ENCODE data around the gene PIGR.

PIGR gene

DNA sequence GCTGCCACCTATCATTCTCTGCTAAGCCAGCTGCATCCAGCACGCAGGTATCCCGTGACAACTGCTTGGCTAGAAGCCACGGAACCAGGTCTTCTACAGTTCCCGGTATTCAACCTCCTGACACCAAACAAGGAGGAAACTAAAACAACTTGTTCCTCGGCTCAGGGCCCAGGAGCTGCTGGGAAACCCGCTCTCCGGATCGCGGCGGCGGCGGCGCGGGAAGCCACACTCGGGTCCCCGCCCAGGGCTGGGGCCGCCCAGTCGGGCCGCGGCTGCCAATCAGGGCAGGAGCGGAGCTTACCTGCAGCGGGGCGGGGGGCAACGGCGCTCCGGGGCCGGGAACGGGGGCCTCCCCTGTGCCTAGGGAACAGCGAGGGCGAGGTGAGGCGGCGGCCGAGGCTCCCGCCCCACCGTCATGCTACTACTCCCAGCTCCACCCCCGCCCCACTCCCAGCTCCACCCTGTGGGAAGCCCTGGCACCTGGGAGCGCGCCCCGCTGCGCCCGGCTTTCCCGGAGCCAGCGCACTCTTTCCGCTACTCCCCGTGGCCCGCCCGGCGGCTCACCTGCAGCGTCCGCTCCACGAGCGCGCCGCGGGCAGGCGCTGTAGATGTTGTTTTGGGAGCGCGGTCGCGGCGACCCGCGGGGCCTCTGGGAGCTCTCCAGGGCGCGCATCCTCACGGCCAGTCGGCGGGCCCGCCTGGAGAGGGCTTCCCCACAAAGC, 36.9 kb downstream of the PIGR start:
- DNase-seq (ENCODE audit: low read depth) = peak; percentile 40

GRCh38 chr1:206908038-206908437, 38.2 kb downstream of the PIGR start:
- DNase-seq (ENCODE audit: low read depth) = no peak

DNA sequence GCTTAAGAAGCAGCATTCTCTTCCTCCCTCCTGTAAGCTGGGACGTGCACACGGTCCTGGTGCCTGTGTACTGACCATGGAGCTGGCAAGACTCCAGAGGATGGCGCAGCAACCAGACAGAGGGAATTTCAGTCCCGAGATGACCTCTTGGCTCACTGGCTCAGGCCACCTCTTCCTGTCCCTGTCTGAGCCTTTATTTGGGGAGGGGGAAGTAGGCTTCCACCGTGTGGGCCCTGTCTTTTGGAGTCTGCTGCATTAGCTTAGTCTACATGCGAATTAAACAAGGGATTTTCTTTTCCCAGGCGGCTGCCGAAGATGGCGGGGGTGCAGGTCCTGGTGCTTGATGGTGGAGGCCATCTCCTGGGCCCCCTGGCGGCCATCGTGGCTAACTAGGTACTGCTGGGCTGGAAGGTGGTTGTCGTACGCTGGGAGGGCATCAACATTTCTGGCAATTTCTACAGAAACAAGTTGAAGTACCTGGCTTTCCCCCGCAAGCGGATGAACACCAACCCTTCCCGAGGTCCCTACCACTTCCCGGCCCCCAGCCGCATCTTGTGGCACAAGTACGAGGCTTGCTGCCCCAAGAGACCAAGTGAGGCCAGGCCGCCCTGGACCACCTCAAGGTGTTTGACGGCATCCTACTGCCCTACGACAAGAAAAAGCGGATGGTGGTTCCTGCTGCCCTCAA, 38.8 kb downstream of the PIGR start:
- DNase-seq (ENCODE audit: low read depth) = no peak

DNA sequence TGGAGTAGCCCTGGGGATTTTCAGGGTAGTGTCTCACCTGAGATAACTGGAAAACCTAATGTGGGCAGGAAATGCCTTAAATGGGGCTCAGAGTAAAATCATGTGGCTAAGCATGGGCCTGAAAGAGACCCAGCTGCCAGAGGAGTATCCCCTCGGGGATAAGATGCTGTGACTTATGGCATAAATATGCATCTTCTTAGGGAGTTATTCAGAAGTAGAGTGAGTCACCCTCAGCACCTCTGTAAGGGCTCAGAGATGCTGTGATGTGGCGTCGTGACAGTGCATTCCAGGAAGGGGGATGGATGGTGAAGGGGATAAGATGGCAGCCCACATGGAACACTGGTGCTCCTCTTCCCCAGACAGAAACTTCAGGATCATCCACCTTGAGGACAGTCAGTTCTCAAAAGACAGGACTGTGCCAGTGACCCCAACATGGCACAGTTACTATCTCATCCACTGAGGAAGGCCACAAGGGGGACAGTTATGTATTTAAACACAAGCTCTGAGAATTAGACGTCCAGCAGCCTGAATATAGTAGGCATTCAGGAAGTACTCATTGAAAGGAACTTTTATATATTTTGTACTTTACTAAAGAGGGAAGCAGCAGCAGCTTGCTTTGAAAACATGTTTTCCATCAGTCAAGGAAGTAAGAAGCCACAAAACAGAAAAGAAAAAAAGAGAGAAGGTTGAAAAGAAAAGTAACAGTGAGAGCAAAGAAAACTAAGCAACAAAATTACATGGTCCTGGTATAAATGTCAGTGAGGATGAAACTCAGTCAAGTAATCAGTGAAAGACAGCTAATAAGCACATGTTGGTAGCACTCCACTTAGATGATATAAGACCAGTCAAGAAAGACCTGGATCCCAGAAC, 40.7 kb downstream of the PIGR start:
- no peak for DNase-seq (ENCODE audit: low read depth)

- DNase-seq (ENCODE audit: low read depth) = no peak
Observed at GRCh38 chr1:206904423-206905142, 41.7 kb downstream of the PIGR start.

DNA sequence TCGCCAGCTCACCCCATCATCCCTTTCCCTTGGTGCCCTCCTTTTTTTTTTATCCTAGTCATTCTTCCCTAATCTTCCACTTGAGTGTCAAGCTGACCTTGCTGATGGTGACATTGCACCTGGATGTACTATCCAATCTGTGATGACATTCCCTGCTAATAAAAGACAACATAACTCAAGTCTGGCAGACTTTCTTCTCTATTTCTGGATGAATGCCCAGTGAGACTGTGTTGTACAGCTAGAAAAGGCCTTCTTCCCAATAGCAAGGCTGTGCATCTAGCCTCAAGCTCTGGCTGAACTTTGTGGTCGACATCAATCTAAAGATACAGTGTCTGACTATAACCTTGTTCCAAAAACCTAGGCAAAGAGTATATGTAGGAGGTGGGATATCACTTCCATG, 42.6 kb downstream of the PIGR start:
- no peak for DNase-seq (ENCODE audit: low read depth)

DNA sequence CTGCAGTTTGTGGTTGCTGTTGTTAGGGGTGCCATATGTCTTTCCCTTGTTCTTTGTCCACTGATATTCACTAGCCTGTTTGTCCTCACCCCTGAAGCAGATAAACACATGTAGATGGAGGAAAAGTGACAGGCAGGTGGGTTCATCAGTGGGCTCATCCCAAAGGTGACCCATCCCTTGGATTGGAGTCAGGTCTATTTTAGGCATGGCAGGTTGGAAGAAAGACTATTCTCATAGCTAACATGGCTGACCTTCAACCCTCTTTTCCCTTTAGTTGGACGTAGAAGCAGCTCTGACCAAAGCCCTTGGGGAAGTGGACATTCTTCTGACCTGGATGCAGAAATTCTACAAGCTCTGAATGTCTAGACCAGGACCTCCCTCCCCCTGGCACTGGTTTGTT, 43.6 kb downstream of the PIGR start:
- no peak for DNase-seq (ENCODE audit: low read depth)

GRCh38 chr1:206901944-206902343, 44.3 kb downstream of the PIGR start:
- no peak for DNase-seq (ENCODE audit: low read depth)

GRCh38 chr1:206900149-206900548, 46.1 kb downstream of the PIGR start:
- DNase-seq (ENCODE audit: low read depth) = no peak

GRCh38 chr1:206899717-206900116, 46.5 kb downstream of the PIGR start:
- no peak for DNase-seq (ENCODE audit: low read depth)

GRCh38 chr1:206898915-206899431, 47.3 kb downstream of the PIGR start:
- no peak for DNase-seq (ENCODE audit: low read depth)

- no peak for DNase-seq (ENCODE audit: low read depth)
Observed at GRCh38 chr1:206898089-206898914, 48.0 kb downstream of the PIGR start.

- no peak for DNase-seq (ENCODE audit: low read depth)
Observed at GRCh38 chr1:206897175-206897574, 49.1 kb downstream of the PIGR start, which contains the start of gene IL24. Gene IL24 (plus strand): TSS chr1:206897443. CDS start chr1:206897833, 390 bp downstream.

GRCh38 chr1:206896261-206896660, 50.0 kb downstream of the PIGR start:
- DNase-seq (ENCODE audit: low read depth) = no peak

DNA sequence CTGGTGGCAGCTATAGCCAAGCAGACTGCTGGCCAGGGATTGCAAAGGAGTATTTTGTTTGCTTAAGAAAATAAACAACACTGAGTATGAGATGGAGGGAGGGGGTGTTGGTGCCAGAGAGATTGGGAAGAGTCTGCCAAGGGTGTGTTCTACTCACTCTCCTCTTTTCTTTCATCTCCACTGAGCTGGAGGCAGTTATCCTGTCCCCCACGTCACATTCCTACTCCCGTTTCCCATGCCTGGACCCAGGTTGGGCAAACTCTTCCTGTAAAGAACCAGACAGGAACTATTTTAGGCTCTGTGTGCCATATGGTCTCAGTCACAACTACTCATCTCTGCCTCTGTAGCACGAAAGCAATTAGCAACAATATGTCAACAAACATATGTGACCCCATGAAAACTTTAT, 50.4 kb downstream of the PIGR start:
- no peak for DNase-seq (ENCODE audit: low read depth)

DNA sequence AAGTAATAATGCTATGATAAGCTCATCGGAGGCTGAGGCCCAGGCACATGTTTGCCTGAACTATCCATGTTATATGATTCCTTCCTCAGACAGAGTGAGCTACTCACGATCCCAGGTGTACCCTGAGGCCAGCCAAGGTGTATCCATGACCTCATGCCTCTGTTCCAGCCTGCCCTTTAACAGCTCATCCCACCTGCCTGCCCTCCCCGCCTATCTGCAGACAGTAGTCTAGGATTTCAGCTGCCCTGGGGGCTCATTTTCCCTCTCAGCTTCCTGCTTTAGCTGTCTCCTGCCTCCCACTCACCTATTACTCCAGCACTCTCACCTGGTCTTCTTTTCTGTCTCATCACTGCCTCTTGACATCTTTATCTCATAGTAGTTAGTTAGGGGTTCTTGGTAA, 50.9 kb downstream of the PIGR start:
- no peak for DNase-seq (ENCODE audit: low read depth)

- DNase-seq (ENCODE audit: low read depth) = no peak
Observed at GRCh38 chr1:206893380-206893779, 52.9 kb downstream of the PIGR start.

DNA sequence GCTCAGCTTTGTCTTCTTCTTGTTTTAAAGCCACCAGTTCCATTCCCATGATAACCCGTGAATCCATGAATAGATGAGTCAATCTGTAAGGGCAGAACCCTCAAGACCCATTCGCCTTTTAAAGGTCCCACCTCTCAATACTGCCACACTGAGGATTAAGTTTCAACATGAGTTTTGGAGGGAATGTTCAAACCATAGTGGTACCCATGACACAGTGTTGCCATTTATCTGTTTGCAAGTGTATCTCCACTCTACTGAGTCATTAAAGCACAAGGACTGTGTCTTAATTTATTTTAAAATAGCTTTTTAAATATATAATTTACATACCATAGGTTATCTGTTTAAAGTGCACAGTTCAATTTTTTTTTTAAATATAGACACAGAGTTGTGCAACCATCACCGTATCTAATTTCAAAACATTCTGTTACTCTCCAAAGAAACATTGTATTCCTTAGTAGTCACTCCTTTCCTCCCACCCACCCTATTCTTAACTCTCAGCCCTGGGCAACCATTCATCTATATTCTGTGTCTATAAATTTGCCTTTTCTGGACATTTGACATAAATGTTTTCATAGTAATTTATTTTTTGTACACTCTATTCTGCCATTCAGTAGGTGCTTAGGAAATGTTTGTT, 53.8 kb downstream of the PIGR start:
- DNase-seq (ENCODE audit: low read depth) = no peak

DNA sequence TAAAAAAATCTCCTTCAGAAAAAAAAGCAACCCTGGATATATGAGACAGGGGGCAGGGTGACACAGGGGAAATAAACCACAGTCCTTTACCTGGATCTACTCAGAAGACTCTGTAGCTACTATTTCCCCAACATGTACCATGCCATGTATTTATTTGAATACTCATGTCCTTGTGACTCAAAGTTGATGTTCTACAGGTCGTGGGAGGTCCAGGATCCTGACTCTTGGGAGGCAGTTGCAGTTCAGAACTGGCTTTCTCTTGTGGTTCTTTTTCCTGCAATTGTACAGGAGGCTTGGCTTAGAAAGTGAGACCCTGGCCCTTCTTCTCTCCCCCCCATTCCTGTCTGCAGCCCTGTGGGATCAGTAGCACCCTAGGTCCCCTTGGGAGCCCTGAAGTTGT, 54.9 kb downstream of the PIGR start:
- no peak for DNase-seq (ENCODE audit: low read depth)

All from activated T-helper 1 cell treated with Interleukin-2 at 50 U/mL for 16 hours (primary cell).